Activated CD8-positive, alpha-beta memory T cell treated with anti-CD3 and anti-CD28 coated beads, Interleukin-2, amount 50 U/mL, for 4 hours (primary cell): ENCODE data around the gene IRF4.

ENCODE experiments used
- DNase-seq: peaks from one replicate; pipeline ENCODE4 v3.0.0-alpha.2; 2020

IRF4 gene

DNA sequence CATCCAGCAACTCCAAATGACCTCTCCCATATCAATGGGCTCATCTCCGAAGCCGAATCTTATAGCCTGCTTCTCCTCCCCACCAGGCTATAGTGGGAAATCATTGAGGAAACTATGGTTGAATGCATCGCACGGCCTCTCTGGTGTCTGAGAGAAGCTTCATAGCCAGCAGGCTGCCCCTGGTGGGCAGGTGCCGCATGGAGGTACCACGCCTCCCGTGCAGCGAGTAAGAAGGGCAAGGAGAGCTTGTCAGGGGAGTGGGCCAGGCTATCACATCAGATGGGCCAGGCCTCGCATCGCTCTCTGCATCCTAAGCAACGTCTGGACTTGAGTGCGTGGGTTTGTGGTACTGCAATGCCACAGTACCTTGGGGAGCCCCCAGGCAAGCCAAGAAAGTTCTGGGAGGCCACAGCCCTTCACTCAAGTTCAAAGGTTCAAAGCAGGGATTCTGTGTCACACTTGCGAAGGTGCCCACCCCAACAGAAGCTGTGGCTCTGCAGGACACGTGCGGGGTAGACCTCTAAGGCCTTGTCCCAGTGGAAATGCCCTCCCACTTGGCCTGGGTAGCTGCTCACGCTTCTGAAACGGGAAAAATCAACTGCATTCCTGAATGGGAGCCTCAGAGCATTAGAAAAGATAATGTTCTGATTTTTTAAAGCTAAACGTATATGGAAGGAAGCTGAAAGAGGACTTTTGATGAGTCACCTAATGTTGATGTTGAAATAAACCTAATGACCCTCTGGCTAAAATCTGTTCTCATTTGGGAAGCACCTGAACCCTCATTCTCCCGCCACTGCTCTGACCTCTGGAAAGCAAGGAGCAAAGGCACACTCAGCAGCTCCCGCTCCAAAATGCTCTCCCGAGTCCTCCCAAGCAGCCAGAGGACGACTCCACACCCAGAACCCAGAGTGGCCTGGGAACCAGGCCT, 8.4 kb upstream of the IRF4 start:
- no peak for DNase-seq

DNA sequence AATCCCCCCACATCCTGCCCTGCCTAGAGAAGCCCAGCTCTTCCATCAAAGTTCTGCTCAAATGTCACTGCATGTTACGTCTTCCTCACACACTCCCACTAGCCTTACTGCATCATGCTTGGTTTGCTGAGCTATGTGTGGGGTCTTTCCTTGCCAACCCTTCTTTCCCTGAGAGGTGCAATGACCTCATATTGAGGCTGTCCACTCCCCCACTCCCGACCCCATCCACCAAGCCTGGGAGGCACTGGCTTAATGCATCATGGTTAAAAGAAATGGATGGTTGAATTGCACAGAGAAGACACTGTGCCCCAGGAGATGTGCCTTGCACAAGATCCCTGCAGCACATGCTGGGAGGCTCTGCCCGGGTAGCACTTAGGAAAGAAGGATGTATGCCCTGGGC, 7.7 kb upstream of the IRF4 start:
- DNase-seq: no peak

GRCh38 chr6:384898-385297, 6.7 kb upstream of the IRF4 start:
- no peak for DNase-seq

GRCh38 chr6:385614-386013, 5.9 kb upstream of the IRF4 start:
- DNase-seq: no peak

- no peak for DNase-seq
These were observed 4.8 kb upstream of the IRF4 start for GRCh38 chr6:386688-387266.

DNA sequence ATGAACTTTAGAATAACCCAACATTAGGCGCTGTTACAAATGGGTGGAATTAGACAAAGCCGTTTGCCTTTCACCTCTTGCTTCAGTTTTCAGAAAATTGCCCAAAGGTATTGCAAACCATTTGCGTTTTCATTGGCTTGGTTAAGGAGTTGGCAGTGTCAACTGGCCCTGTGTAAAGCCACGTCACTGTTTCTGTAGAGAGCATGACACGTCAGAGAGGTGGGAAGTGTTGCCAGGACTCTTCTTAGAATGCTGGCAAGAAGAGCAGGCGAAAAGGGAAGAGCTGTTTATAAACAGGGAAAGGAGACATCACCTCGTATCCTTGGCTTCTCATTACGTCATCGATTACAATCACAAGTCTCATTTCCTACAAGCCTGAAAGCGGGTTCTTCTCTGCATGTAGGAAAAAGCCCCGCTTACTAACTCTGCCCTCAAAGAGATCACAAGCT, 4.2 kb upstream of the IRF4 start:
- no peak for DNase-seq

DNA sequence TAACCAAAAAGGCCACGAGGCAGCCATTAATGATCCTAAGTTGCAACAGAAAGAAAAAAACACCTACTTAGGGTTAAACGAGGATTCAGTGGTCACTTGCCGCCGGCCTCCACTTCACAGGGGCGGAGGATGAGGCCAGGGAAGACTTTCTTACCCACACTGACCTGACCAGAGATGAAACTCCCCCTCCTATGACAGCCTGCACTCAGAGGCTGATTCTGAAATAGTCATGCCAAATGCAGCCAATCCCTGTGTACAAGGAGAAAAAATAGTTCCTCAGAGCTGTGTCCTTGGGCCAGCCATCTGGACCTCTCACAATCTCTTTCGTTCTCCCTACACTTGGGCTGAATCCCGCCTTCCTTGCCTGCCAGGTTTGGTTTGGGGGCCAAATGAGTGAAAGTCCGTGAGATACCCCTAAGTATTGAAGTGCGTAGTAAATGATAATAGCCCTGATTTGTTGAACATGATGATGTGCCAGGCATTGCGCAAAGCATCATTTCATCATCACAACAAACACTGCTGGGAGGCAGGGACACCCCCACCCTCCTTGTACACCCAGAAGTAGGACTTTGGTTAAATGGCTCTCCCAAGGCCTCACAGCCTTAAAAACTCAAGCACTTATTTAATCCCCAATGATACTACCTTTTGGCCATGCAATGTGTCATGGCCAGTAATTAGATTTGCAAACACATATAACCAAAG, 3.2 kb upstream of the IRF4 start:
- DNase-seq: no peak

DNA sequence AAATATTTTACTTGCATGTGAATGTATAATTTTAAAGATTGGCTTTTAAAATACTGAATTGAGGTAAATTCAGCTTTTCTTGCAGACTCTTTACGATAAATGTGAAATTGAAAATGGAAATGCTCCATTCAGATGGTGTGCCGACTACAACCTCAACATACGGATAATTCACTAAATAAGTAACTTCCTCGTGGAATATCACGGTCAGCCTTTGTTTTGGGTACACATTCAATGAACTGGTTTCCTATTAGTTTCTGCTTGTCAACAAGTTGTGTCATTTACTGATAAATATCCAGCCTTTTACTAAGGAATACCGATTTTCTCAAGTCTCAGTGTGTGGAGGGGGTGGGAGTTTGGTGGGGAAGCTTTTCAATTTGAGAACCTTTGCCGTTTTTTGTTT, 2.4 kb upstream of the IRF4 start:
- no peak for DNase-seq

GRCh38 chr6:389622-390021, 1.9 kb upstream of the IRF4 start:
- no peak for DNase-seq

- no peak for DNase-seq
These were observed 516 bp upstream of the IRF4 start for GRCh38 chr6:390914-391558.

GRCh38 chr6:392441-393390, 1.2 kb downstream of the IRF4 start:
- peak; percentile 54 for DNase-seq

DNA sequence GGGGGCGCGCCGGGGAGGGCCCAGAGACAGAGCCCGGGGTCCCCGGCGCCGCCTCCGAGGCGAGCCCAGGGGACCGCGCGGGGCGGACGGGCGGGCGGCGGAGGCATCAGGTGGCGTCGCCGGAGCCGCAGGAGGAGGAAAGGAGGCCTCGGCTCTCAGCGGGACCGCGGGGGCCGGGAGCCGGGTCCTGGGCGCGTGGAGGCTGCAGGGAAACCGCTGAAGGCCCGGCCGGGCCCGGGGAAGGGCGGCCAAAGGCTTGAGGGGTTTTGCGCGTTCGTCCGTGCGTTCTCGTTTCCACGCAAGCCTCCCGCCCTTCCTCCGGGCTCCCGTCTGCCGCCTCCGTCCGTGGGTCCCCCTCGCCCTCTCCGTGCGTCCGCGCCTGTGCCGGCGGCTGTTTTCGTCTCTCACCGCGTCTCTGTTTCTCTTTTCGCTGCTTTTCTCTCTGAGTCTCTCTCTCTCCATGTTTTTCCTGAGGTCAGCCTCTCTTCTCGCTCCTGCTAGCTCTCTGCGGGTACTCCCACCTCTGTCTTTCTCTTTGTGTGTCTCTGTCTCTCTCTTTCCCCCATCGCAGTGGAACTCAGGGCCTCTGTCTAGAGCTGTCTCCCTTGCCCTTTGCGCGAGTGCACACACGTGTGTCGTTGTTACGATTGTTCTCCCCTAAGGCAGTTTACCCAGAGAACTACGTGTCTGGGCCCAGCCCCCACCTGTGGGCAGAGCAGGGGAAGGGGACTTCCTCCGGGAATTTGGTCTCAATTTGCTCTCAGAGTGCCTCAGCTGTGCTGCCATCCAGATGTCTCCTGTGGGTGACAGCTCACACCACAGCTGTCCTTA, 2.1 kb downstream of the IRF4 start:
- DNase-seq: peak; percentile 50

- no peak for DNase-seq
These were observed 3.2 kb downstream of the IRF4 start for GRCh38 chr6:394641-395289.

- DNase-seq: no peak
These were observed 4.0 kb downstream of the IRF4 start for GRCh38 chr6:395432-396125.

GRCh38 chr6:396126-396520, 4.6 kb downstream of the IRF4 start:
- DNase-seq: no peak

DNA sequence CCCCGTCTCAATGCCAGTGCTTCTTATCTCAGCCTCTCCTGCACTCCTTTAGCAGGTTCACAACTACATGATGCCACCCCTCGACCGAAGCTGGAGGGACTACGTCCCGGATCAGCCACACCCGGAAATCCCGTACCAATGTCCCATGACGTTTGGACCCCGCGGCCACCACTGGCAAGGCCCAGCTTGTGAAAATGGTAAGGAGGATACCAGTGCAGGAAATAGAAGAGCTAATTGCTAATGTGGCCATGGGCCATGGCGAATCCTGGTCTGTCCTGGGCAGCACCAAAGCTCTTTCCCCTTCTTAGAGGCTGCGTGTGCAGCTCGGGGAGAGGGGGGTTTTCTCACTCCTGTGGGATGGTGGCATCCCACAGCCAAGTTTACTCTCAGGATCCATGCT, 5.5 kb downstream of the IRF4 start:
- no peak for DNase-seq

- no peak for DNase-seq
These were observed 6.1 kb downstream of the IRF4 start for GRCh38 chr6:397604-398003.

- DNase-seq: no peak
These were observed 6.5 kb downstream of the IRF4 start for GRCh38 chr6:398065-398464.

DNA sequence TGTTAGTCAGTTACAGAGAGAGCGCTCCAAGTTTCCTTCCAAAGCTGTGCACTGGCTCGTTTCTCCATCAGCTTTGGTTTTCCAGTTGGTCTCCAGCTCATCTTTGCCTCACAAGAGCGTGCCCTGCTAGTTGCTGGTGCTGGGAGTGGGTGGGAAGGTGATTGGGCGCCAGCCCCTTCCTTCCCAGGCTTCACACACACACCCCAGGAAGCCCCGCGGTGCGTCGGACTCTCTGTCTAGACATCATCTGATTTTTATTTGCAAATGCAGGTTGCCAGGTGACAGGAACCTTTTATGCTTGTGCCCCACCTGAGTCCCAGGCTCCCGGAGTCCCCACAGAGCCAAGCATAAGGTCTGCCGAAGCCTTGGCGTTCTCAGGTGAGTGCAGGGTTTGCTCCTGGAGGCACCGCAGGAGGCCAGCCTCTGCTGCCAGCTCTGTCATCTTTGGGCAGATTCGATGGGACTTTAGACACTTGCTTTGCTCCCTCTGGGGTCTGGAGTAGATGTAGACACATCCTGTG, 7.1 kb downstream of the IRF4 start:
- no peak for DNase-seq
